A549 (cell line): ENCODE measurements around the gene WWP2. TPM values are rescaled to one million over a fixed set of nuclear protein-coding genes. Genes with fewer than 3 reads are reported as not detected.

Source experiments
- ATAC-seq, 2 experiments: fragments of 200-7000 bp in 1 of 2; fragments of >200 bp in 1 of 2; cut with Nextera tagmentation in 1 of 2; cut with Tn5 transposase in 1 of 2; 3 replicates each; pipeline versions ENCODE4 v1.8.0 to v1.9.1; 2018 to 2020; ENCODE audit warnings: mild to moderate bottlenecking in 1 of 2, moderate library complexity in 1 of 2
- CTCF ChIA-PET: fragments of 300-600 bp; sonication (Branson Sonifier 250); formaldehyde crosslinking; extraction: SDS; loops from one replicate; lab custom pipeline; 2021; ENCODE audit warnings: antibody characterized with exemption, inconsistent platforms; lab: Yijun Ruan, JAX
- POLR2A ChIA-PET: fragments of 350-600 bp; formaldehyde crosslinking; extraction: SDS; loops from one replicate; lab custom pipeline; 2021; ENCODE audit warnings: antibody characterized with exemption, inconsistent platforms; lab: Yijun Ruan, JAX
- DNase-seq, 2 experiments: peaks; one replicate each; pipeline versions ENCODE4 v3.0.0 to v3.0.0-alpha.2; 2011 to 2016; ENCODE audit warnings: low read depth in 1 of 2, low spot score in 1 of 2
- FAIRE-seq: peaks from 2 replicates; lab custom pipeline; 2011; peaks lifted over from hg19 to GRCh38; lab: Jason Lieb, UNC
- H3K27ac ChIP-seq, 2 experiments: fragments of >200 bp; sonication (Bioruptor Twin); formaldehyde crosslinking; 3 replicates each; pipeline ENCODE4 v1.5.1; 2016 to 2017
- H3K4me1 ChIP-seq: fragments of >200 bp; sonication (Bioruptor Twin); formaldehyde crosslinking; 3 replicates; pipeline ENCODE4 v1.6.1; 2016
- H3K4me2 ChIP-seq: fragments of >200 bp; sonication (Bioruptor Twin); formaldehyde crosslinking; 3 replicates; pipeline ENCODE4 v1.6.1; 2016
- H3K4me3 ChIP-seq: fragments of >200 bp; sonication (Bioruptor Twin); formaldehyde crosslinking; 3 replicates; pipeline ENCODE4 v1.5.1; 2016
- H3K9me3 ChIP-seq: fragments of >200 bp; sonication (Bioruptor Twin); formaldehyde crosslinking; 3 replicates; pipeline ENCODE4 v1.6.1; 2016
- BHLHE40 ChIP-seq: IDR thresholded peaks from 2 replicates; pipeline ENCODE4 v1.6.1; 2012; ENCODE audit warnings: low read depth, low read length, inconsistent platforms
- CBX2 ChIP-seq: fragments of 200-600 bp; sonication (generic); IDR thresholded peaks from 2 replicates; pipeline ENCODE4 v1.6.1; 2016; ENCODE audit warnings: low read depth, mild to moderate bottlenecking, borderline replicate concordance
- CEBPB ChIP-seq, 2 experiments: fragments of >200 bp in 1 of 2; sonication (Bioruptor Twin) in 1 of 2; formaldehyde crosslinking in 1 of 2; IDR thresholded peaks; 2 replicates each; pipeline ENCODE4 v1.6.1; 2012 to 2016
- CHD2 ChIP-seq: fragments of 150-350 bp; IDR thresholded peaks from 2 replicates; pipeline ENCODE4 v1.6.1; 2014; ENCODE audit warnings: low read length; ENCODE audit not compliant: partially characterized antibody
- EHF ChIP-seq: fragments of 250-450 bp; sonication (Bioruptor Pico); IDR thresholded peaks from 2 replicates; pipeline ENCODE4 v1.5.0; 2020; ENCODE audit warnings: mild to moderate bottlenecking
- EHMT2 ChIP-seq: fragments of 200-600 bp; sonication (generic); IDR thresholded peaks from 2 replicates; pipeline ENCODE4 v1.6.1; 2016; ENCODE audit warnings: antibody characterized with exemption, low read depth, mild to moderate bottlenecking, moderate library complexity
- EP300 ChIP-seq, 2 experiments: fragments of >200 bp; sonication (Bioruptor Twin); formaldehyde crosslinking; IDR thresholded peaks; 2 replicates in 1 of 2; 3 replicates in 1 of 2; pipeline ENCODE4 v1.6.1; 2016 to 2017
- FOSL2 ChIP-seq, 2 experiments: fragments of 450-650 bp in 1 of 2; fragments of >200 bp in 1 of 2; sonication (Bioruptor Twin) in 1 of 2; formaldehyde crosslinking; IDR thresholded peaks; 2 replicates each; pipeline versions ENCODE4 v1.5.0 to v1.6.1; 2016 to 2020; ENCODE audit warnings: mild to moderate bottlenecking in 1 of 2, moderate library complexity in 1 of 2
- FOXS1 ChIP-seq: fragments of 250-450 bp; sonication (Bioruptor Pico); IDR thresholded peaks from 2 replicates; pipeline ENCODE4 v1.5.0; 2020; ENCODE audit warnings: mild to moderate bottlenecking, moderate library complexity
- GATA3 ChIP-seq: IDR thresholded peaks from 2 replicates; pipeline ENCODE4 v1.6.1; 2012; ENCODE audit warnings: borderline replicate concordance
- HOXA7 ChIP-seq: fragments of 250-450 bp; sonication (Bioruptor Pico); IDR thresholded peaks from 2 replicates; pipeline ENCODE4 v1.5.0; 2020; ENCODE audit warnings: mild to moderate bottlenecking, moderate library complexity
- HOXB13 ChIP-seq: fragments of 250-450 bp; sonication (Bioruptor Pico); IDR thresholded peaks from 2 replicates; pipeline ENCODE4 v1.5.0; 2020; ENCODE audit warnings: low read depth, mild to moderate bottlenecking, moderate library complexity
- KDM1A ChIP-seq: fragments of 200-600 bp; sonication (generic); IDR thresholded peaks from 2 replicates; pipeline ENCODE4 v1.6.1; 2016; ENCODE audit warnings: low read depth, mild to moderate bottlenecking
- KDM5A ChIP-seq: fragments of 200-600 bp; sonication (generic); IDR thresholded peaks from 2 replicates; pipeline ENCODE4 v1.6.1; 2016; ENCODE audit warnings: antibody characterized with exemption, mild to moderate bottlenecking
- MAFK ChIP-seq: fragments of 450-650 bp; IDR thresholded peaks from 2 replicates; pipeline ENCODE4 v1.6.1; 2014; ENCODE audit not compliant: partially characterized antibody
- NR3C1 ChIP-seq: fragments of >200 bp; sonication (Bioruptor Twin); formaldehyde crosslinking; IDR thresholded peaks from 3 replicates; pipeline ENCODE4 v1.6.1; 2017
- POLR2AphosphoS2 ChIP-seq: conservative IDR thresholded peaks from 2 replicates; pipeline ENCODE4 v1.6.1; 2012; ENCODE audit warnings: low read length, improper control_type of control experiment, inconsistent platforms
- RFX5 ChIP-seq: fragments of 450-650 bp; IDR thresholded peaks from 2 replicates; pipeline ENCODE4 v1.7.1; 2014; ENCODE audit warnings: antibody characterized with exemption, mild to moderate bottlenecking, moderate library complexity
- SMC3 ChIP-seq: fragments of >200 bp; sonication (Bioruptor Twin); formaldehyde crosslinking; IDR thresholded peaks from 3 replicates; pipeline ENCODE4 v1.6.1; 2018; ENCODE audit warnings: inconsistent platforms
- SREBF2 ChIP-seq: fragments of 450-650 bp; IDR thresholded peaks from 2 replicates; pipeline ENCODE4 v1.6.1; 2014; ENCODE audit warnings: mild to moderate bottlenecking, moderate library complexity
- TP53 ChIP-seq: fragments of 250-450 bp; sonication (Bioruptor Pico); IDR thresholded peaks from 2 replicates; pipeline ENCODE4 v1.5.0; 2021; ENCODE audit warnings: mild to moderate bottlenecking, moderate library complexity
- ZNF302 ChIP-seq: fragments of 250-450 bp; sonication (Bioruptor Pico); IDR thresholded peaks from 2 replicates; pipeline ENCODE4 v1.9.0; 2021; ENCODE audit warnings: inconsistent platforms, mild to moderate bottlenecking, moderate library complexity
- WGBS: methylation state at CpG from one replicate; pipeline ENCODE4 v1.1.6; 2017; ENCODE audit errors: missing lambda C conversion rate; 5-methylcytosine and 5-hydroxymethylcytosine counted together
- polyA plus RNA-seq, 4 experiments: library from polyadenylated mRNA; depleted of rRNA in 3 of 4; stranded (reverse); fragments of >200 nt; fragmentation: RNase III in 1 of 4; extraction: RNeasy Plus Mini Kit Qiagen cat#74134 plus additional on column Dnase treatment in 1 of 4; gene quantifications; 2 replicates in 3 of 4; 3 replicates in 1 of 4; pipeline ENCODE4 v1.2.3, GENCODE V29; 2011 to 2017
- TF ChIP-seq, protein P1 (sequence below): fragments of >200 bp; sonication (Bioruptor Twin); formaldehyde crosslinking; IDR thresholded peaks from 2 replicates; pipeline ENCODE4 v1.6.1; 2016
- TF ChIP-seq, protein P2 (sequence below): IDR thresholded peaks from 2 replicates; pipeline ENCODE4 v1.6.1; 2012
- TF ChIP-seq, protein P3 (sequence below): fragments of >200 bp; sonication (Bioruptor Twin); formaldehyde crosslinking; IDR thresholded peaks from 3 replicates; pipeline ENCODE4 v1.6.1; 2016

WWP2 gene
- polyA plus RNA-seq, 2 of the 4 experiments (the other 2 are of a cell fraction), result 16.1 to 16.2 TPM

DNA sequence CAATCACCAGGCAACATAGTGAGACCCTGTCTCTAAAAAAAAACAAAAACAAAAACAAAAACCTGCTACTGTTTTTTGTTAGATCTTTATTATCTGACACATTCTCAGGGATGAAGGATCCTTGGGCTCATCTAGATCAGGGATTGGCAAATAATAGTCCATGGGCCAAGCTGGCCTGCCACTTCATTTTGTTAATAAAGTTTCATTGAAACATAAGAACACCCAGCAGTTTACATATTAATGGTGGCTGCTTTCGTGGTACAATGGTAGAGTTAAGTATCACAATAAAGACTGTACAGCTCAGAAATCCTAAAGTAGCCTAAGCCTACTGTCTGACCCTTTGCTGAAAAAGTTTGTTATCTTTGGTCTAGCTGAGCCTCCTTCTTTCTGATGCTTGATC is 156.1 kb downstream of the WWP2 start:
- peak overlapping the region; percentile 63 for H3K4me2 ChIP-seq
- WGBS, result 80% methylated on average over 1 of the region's 1 CpG
- H3K4me1 ChIP-seq, result peaks cover 21% of the 10 kb centered on the region
- FAIRE-seq (no peak), ATAC-seq (peak in 1 of 2 experiments; percentile 8; a peak in 3 of 6 replicates), DNase-seq (no peak)
- ChIA-PET POLR2A (no interaction called here), CTCF (interaction anchor here (0.7 to 8.9 kb wide), 5 partner anchors 12 to 127 kb away, joined by 3 to 50 read pairs (median 3); no protein-coding TSS in a partner anchor)
- TF ChIP-seq CBX2 (no peak), POLR2AphosphoS2 (no peak), HOXA7 (no peak), TP53 (CRISPR knock-in tag) (no peak), MAFK (no peak), CHD2 (no peak), HOXB13 (CRISPR knock-in tag) (no peak), SMC3 (no peak), ZNF302 (no peak), CEBPB (IDR thresholded peaks at IDR 0.05) (no peak), EHMT2 (no peak), EHF (CRISPR knock-in tag) (no peak), BHLHE40 (no peak), KDM5A (no peak), FOSL2 (IDR thresholded peaks at IDR 0.05) (no peak), FOSL2 (CRISPR knock-in tag; IDR thresholded peaks at IDR 0.05) (no peak), RFX5 (no peak), KDM1A (no peak)
- TF ChIP-seq, protein P1, sequence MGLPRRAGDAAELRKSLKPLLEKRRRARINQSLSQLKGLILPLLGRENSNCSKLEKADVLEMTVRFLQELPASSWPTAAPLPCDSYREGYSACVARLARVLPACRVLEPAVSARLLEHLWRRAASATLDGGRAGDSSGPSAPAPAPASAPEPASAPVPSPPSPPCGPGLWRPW, result no peak
- TF ChIP-seq, protein P2, sequence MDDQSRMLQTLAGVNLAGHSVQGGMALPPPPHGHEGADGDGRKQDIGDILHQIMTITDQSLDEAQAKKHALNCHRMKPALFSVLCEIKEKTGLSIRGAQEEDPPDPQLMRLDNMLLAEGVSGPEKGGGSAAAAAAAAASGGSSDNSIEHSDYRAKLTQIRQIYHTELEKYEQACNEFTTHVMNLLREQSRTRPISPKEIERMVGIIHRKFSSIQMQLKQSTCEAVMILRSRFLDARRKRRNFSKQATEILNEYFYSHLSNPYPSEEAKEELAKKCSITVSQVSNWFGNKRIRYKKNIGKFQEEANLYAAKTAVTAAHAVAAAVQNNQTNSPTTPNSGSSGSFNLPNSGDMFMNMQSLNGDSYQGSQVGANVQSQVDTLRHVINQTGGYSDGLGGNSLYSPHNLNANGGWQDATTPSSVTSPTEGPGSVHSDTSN, result no peak
- TF ChIP-seq, protein P3, sequence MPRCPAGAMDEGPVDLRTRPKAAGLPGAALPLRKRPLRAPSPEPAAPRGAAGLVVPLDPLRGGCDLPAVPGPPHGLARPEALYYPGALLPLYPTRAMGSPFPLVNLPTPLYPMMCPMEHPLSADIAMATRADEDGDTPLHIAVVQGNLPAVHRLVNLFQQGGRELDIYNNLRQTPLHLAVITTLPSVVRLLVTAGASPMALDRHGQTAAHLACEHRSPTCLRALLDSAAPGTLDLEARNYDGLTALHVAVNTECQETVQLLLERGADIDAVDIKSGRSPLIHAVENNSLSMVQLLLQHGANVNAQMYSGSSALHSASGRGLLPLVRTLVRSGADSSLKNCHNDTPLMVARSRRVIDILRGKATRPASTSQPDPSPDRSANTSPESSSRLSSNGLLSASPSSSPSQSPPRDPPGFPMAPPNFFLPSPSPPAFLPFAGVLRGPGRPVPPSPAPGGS, result no peak
- peak overlapping the region; percentile 35 to 84 for H3K27ac ChIP-seq
- no peaks in the 10 kb centered on the region for H3K9me3 ChIP-seq
- H3K4me3 ChIP-seq, result peak overlapping the region; percentile 1; the same call in 1 of the 3 replicates

DNA sequence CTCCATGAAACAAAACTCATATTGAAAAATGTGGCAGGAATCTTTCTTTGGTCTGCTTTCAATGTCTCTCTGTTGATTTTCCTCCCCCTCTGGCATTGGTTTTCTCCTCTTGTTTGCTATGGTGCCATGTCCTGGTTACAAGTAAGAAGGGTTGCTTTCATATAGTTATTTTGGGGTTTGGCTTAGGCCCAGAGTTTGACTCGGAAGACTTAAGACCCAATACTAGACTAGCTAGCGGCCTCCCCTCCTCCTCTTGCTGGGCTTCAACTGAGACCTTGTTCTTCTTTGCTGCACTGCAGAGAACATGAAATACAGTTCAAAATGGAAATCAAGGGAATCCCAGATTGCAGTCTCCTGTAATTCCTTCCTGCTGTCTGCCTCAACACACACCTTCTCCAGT is 159.0 kb downstream of the WWP2 start:
- Histone ChIP-seq H3K27ac (0 out of 6 replicates have a peak overlapping the region, but pooled peaks of 1 of the 2 experiments have one; percentile 22), H3K4me3 (no peak overlapping the region), H3K4me1 (peaks cover 21% of the 10 kb centered on the region), H3K4me2 (no peak overlapping the region), H3K9me3 (no peaks in the 10 kb centered on the region)
- CTCF ChIA-PET, result interaction anchor here (1.0 to 8.9 kb wide), 4 partner anchors 9 to 124 kb away, joined by 3 to 50 read pairs (median 11); no protein-coding TSS in a partner anchor
- no peak for ATAC-seq
- no peak for DNase-seq
- no peak for FAIRE-seq
- WGBS, result 92% methylated on average over 2 of the region's 2 CpGs
- POLR2A ChIA-PET, result no interaction called here
- no peak for TF ChIP-seq SREBF2
- no peak for TF ChIP-seq NR3C1

DNA sequence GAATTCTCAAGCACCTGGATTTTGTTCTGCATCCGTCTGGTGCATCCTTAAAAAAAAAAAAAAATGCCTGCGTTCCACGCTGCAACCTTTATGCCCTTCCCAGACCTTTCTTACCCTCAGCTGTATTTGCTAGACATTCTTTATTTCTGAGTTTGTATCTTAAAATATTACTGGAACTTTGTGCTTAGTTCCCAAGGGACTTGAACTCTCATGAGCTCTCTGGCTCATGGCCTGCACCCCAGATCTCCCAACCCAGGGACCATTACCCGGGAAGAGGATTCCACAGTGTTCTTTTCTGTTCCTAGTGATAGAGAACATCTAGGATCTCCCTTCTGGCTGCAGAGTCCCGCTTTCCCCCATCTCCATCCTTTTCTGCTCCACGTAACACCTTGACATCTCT is 160.1 kb downstream of the WWP2 start:
- DNase-seq (no peak), FAIRE-seq (no peak), ATAC-seq (no peak)
- POLR2A ChIA-PET, result no interaction called here
- Histone ChIP-seq H3K4me3 (no peak overlapping the region), H3K4me1 (peaks cover 14% of the 10 kb centered on the region), H3K9me3 (no peaks in the 10 kb centered on the region), H3K27ac (no peak overlapping the region), H3K4me2 (no peak overlapping the region)
- CTCF ChIA-PET, result interaction anchor here (0.6 to 8.9 kb wide), 5 partner anchors 8 to 330 kb away, joined by 3 to 50 read pairs (median 4); no protein-coding TSS in a partner anchor
- 90% methylated on average over 6 of the region's 6 CpGs for WGBS
- TF ChIP-seq CEBPB (IDR thresholded peaks at IDR 0.05) (no peak), GATA3 (no peak), NR3C1 (no peak), EHMT2 (no peak), FOXS1 (CRISPR knock-in tag) (no peak), EP300 (IDR thresholded peaks at IDR 0.05) (no peak)
